Omental fat pad (tissue), 4 donors: Measurements from ENCODE around the gene ARPC5L. TPM values are rescaled to one million over a fixed set of nuclear protein-coding genes. Genes with fewer than 3 reads are reported as not detected.
"Not testable (repeated sequence)": the region's sequence is repeated elsewhere in the genome, so short reads cannot be mapped to it uniquely, and the experiment has no call there.

Experiments
- ATAC-seq: fragments of 150-250 bp; one replicate; pipeline ENCODE4 v1.9.1; 2016; ENCODE audit warnings: mild to moderate bottlenecking, moderate library complexity; ENCODE audit not compliant: low FRiP score
- DNase-seq: peaks from one replicate; pipeline ENCODE4 v3.0.0-alpha.2; 2019; ENCODE audit warnings: low spot score
- CTCF ChIP-seq, 3 donors: fragments of 450-650 bp; IDR thresholded peaks; one replicate each; pipeline ENCODE4 v1.5.1; 2016 to 2017; ENCODE audit warnings: antibody characterized with exemption in 3 of 3, mild to moderate bottlenecking in 3 of 3, moderate library complexity in 2 of 3
- small RNA-seq: library from RNA; depleted of rRNA; stranded (forward); fragments of <200 nt; gene quantifications from one replicate; pipeline ENCODE3, GENCODE V24; 2016
- total RNA-seq, 4 donors: library from RNA; depleted of rRNA; stranded (reverse); fragments of >200 nt; gene quantifications; one replicate each; pipeline ENCODE4 v1.1.0, GENCODE V29; 2016

Gene ARPC5L
- total RNA-seq, 4 donors from 2014 or later = 21.8 to 55.4 (median 24.7) TPM

- no peak for DNase-seq
- ATAC-seq = no peak
Measured at GRCh38 chr9:124914753-124915405, 52.9 kb downstream of the ARPC5L start.

GRCh38 chr9:124920394-124920793 is 58.5 kb downstream of the ARPC5L start:
- not testable (repeated sequence) for DNase-seq, ATAC-seq

More at GRCh38 chr9:124914753-124915405, 52.9 kb downstream of the ARPC5L start:
- TF ChIP-seq CTCF (IDR thresholded peaks at IDR 0.05) = no peak

Small RNA genes within 50 kb of the gene (small RNA-seq; reads per million reads assigned to genes)
- gene RNU4-82P = not detected

Other genes with a start within 250 kb of the ARPC5L start
- 1 to 10 TPM in 2 of 4 donors, under 1 TPM in 2; 0.95 to 1.2 (median 1.0) TPM for gene NR6A1, start 90.8 kb upstream of the ARPC5L start, total RNA-seq
- 10 to 100 TPM in 2 of 4 donors, 1 to 10 TPM in 2; 6.0 to 62.6 (median 10.8) TPM for gene OLFML2A, start 85.0 kb upstream of the ARPC5L start, total RNA-seq
- gene WDR38, start 8.7 kb upstream of the ARPC5L start, total RNA-seq = under 1 TPM in 1 of 4 donors, not detected in 3; 0.36 TPM
- 1,000 to 10,000 TPM; 1,657 to 2,235 (median 2,199) TPM for gene RPL35, start 173 bp upstream of the ARPC5L start, total RNA-seq
- gene GOLGA1, start 79.0 kb downstream of the ARPC5L start, total RNA-seq = 10 to 100 TPM; 13.3 to 31.5 (median 19.7) TPM